GM20431 (cell line): ENCODE results near the gene ATF3.

Experiments
- in situ Hi-C: fragments of 300-500 bp; cut with MseI, MboI; formaldehyde crosslinking; loops from one replicate; pipeline ENCODE4 v1.15.0; 2020; ENCODE audit warnings: low sequenced_read_pairs; ENCODE audit not compliant: unreplicated experiment

Gene ATF3

DNA sequence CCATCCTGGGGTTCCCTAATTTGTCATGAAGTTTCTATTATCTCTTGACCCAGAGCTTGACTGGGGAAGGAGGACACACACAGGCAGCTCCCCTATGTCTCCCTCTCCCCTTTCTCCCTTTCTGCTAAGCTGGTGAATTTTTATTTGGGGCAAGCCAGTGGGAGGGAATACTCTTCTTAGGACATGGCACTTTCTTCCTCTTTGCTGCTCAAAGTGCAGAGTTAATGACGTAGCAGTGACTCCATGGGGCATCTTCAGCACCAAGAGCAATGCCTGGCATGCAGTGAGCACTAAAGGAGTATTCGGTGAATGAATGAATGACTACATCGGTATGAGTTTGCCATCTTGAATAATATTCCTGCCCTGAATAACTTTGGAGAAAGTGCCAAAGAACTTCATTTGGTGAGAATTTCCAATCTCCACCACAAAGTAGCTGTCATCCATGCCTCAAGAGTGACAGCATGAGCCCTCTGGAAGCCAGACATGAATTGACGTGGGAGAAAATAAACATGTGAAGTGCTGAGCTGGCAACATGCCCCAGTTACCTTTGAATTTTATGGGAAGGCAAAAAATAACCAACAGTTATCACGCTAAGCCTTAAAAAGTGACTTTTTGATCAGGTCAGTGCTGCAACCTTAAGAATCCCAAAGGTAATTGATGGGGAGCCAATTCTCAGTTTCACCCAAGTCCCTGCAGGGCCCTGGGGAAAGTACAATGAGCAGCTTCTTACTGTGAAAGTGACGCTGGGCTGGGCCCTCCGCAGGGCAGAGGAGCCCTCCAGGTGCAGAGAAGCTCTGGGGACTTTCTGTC is 22.1 kb upstream of the ATF3 start:
- in situ Hi-C loops, result no loop called here

DNA sequence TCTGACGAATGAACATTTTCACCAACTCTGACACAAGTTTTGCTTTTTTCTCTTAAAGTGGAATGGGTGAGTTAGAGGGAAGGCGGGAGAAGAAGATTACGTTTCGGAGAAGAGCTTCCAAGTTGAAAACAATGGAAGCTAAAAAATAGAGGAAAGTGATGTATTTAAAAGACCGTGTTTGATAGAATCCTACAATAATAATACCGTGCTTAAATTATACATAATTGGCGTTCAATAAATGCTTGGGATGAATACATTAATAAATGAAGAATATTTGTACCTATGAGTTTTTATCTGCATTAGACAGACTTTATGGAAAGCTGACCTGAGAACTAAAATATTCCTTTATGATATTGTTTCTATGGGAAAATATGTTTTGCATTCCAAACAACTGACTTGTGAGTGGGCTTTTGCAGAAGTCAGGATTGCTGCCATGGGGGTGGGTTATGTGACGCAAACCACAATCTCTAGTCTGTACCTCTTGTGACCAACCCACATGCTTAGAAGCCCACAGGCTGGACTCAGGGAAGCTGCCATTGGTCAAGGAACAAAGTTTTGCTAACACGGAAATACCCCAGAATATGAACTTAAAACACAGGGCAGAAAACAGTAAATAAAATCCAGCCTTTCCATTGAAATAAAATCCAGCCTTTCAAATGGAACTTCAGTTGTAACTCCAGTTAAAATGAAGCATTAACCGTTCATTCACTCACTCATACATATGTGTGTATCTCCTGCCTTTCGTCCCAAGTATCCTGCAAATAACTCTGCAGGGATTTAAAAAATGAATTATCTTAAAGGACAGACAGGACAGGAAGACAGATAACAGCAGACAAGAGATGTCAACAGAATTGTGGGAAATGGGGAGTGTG is 21.3 kb upstream of the ATF3 start:
- in situ Hi-C loops, result no loop called here

DNA sequence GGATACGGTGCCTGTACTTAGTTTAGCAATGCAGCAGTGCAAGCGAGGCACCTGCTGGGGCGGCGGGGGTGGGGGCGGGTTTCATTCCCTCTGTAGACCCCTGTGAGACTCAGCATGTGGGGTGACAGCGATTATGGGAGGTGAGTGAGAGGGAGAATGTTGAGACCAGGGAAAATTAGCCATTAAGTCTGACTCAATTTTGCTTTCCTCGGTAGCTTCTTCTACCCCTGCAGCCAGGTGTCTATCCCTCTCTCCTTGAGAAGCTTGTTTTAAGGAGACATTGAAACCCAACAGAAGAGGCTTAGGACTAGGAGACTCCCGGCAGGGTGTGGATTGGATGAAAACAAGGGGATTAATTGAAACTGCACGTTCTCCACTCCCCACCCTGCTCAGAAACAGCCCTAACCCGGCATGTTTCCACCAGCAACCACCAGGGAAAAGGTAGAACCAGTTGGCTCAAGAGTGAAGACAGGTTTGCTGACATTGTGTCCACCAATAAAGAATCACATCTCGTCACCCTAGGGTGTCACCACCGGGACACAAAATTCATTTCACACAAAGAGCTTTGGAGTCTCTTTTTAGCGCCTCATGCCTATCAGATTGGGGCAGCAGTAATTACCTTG is 20.6 kb upstream of the ATF3 start:
- in situ Hi-C loops, result no loop called here

- in situ Hi-C loops, result no loop called here
Measured at GRCh38 chr1:212589446-212589845, 19.1 kb upstream of the ATF3 start.

DNA sequence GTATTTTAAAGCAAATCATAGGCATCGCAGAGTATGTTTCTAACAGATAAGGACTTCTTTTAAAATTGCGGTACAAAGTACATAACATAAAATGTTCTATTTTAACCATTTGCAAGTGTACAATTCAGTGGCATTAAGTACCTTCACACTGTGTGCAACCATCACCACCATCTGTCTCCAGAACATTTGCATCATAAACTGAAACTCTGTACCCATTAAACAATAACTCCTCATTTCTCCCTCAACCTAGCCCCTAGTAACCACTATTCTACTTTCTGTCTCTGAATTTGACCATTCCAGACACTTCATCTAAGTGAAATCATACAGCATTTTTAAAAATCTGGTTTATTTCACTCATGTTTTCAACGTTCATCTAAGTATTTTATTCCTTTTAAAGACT is 16.6 kb upstream of the ATF3 start:
- in situ Hi-C loops, result no loop called here

DNA sequence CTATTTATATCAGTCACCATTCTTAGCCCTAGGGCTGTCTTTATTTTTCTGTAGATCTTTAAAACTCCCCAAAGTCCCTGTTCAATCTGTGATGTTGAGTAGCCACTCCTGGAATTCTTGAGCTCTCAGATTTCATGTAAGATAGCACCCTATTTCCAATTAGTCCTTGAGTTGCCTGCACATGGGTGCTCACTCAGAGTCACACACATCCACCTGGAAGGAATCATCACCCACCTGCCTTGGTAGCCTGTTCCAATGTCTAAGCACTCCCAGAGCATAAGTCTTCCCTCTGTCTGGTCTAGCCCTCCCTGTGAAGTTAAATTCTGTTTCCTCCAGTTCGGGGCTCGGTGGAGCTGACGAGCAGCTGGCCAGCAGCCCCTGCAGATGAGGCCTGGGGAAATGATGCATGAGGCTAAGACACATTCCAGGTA is 14.7 kb upstream of the ATF3 start:
- in situ Hi-C loops, result no loop called here

GRCh38 chr1:212594640-212595039 is 13.9 kb upstream of the ATF3 start:
- in situ Hi-C loops, result no loop called here

GRCh38 chr1:212595229-212595628 is 13.3 kb upstream of the ATF3 start:
- in situ Hi-C loops, result no loop called here

GRCh38 chr1:212595787-212596714 is 12.5 kb upstream of the ATF3 start:
- in situ Hi-C loops, result no loop called here

DNA sequence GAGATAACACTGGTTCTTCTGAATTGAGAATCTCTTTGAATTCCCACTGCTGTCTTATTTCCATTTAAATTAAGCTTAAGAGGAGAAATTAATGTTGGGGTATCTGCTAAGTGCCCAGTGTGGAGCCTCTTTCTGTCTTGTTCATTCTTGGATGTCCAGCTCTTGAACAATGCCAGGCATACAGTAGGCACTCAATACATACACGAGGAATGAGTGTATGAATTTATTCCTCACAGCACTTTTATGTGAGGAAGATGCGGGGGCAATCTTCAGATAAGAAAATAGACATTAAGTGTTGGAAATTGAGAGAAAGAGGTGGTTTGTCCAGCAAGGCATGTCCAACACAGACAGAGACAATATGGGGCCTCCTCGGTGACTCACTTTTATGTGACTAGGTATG is 11.8 kb upstream of the ATF3 start:
- in situ Hi-C loops, result no loop called here

DNA sequence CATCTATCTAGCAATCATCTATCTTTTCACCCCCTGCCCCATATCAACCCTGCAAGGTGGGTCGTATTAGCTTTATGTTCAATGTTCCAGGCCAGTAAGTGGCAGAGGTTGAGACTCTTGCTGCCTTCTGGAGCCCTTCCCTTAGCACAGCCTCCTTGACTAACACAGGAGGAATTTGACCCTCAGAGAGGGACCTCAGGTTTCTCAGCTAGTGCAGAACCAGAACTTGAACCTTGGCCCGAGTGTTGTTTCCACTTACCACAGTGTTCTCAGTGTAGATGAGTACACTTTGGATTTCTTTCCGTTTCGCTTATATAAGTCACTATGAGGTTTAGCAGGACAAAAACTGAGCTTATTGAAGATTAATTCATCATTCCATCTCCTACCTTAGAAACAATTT is 11.1 kb upstream of the ATF3 start:
- in situ Hi-C loops, result no loop called here

DNA sequence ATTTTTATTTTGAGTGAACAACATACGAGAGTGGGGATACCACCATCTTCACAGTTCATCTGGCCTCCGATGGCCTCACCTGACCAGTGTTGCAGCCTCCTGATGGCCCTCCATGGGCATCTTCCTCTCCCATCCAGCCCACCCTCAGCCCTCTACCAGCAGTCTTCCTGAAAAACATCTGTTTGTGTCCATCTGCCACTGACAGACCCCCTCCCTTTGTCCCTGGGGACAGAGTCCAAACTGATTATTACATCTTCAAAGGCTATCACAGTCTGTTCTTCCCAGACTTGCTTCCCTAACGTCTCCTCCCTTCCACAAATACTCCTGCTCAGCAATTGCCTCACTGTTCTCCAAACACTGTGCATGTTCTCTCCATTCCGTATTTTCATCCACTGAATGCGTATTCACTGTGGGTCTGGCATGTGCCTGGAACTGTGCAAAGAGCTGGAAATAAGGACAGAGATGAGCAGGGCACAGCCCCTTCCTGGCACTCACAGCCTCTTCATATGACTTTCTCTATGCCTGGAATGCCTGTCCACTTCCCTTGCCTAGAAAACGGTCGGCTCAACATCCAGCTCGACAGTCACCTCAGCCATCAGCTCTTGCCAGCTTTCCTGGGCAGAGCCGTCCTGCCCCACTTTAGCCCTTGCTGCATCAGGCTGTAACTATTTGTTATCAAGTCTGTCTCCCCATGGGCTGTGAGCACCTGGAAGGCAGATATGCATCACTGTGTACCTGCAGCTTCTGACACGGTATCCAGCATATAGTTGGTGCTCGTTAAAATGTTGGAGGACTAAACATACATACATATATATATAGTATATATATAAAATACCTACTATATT is 8.3 kb upstream of the ATF3 start:
- in situ Hi-C loops, result no loop called here

DNA sequence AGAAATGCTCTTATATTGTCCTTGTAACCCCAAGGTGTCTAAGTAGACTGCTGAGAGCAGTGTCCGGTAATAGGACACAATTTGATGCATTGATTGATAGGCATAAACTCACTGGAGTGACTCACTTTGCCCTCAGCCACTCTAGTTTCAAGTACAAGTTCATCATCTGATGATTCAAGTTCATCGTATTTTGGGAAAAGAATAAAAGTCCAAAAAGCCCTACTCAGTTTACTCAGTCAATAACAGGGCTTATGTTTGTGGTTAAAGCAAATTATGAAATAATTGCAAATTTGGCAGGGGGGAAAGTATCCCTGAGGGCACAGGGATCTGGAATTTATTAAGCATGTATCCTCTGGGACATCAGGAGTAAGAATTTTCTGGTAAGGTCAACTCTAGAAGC is 7.6 kb upstream of the ATF3 start:
- in situ Hi-C loops, result no loop called here

- in situ Hi-C loops, result no loop called here
Measured at GRCh38 chr1:212601524-212601923, 7.0 kb upstream of the ATF3 start.

DNA sequence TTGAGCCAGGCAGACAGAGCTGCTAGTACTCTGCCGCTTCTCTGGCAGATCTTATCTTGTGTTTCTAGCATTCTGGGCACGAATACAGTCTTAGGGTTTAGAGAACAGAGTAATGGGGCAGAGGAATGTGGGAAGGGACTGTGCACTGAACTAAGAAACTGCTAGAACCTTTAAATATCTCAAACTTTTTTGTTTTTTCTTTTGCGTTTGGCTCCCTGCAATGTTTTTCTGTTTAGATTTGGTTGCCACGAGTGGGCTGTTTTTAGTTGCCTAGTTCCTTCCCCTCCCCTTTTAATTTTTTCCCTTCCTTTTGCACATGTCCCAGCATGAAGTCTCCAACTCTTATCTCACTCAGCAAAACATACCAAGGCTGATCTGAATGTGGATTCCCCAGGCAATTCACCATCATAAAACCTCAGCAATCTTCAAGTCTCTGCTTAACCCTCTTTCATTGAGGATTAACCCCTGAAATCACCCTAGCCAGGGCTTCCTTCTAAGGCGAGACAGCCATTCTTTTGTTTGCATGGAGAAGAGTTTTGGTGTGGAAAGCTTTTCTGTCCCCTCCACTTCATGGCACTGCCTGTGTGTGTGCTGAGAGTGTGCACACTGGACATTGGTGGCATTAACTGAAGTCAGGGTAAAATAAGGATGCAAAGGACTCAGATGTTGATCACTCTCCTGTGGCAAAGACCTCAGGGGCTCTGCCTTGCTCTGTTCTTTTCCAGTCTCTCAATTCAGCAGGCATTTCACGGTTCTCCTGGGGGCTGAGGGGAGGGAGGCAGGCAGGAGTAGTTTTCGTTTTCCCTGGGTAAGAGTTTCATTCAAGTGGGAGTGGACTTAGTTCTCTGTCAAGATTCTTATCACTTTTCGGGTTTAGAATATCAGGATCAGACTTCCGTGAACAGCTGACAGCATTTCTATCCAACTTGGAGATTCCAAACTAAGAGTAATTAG is 2.8 kb upstream of the ATF3 start:
- in situ Hi-C loops, result no loop called here

GRCh38 chr1:212606395-212607205 is 2.0 kb upstream of the ATF3 start:
- in situ Hi-C loops, result no loop called here
